CD4-positive, CD25-positive, alpha-beta regulatory T cell (primary cell): ENCODE measurements around the gene WASF3. TPM values are rescaled to one million over a fixed set of nuclear protein-coding genes. Genes with fewer than 3 reads are reported as not detected.
A peak's percentile ranks its signal among the peaks of the same experiment; 100 is the strongest.

Source experiments
- ATAC-seq, 2 donors: fragments of 150-1000 bp; cut with Tn5 transposase; one replicate each; pipeline ENCODE4 v1.10.0; 2021; ENCODE audit warnings: low read depth in 2 of 2, moderate number of reproducible peaks in 2 of 2, moderate library complexity in 1 of 2
- DNase-seq, 3 donors: peaks; one replicate each; pipeline versions ENCODE4 v3.0.0 to v3.0.0-alpha.2; 2012 to 2022; ENCODE audit warnings: mixed read lengths in 1 of 3
- H3K27ac ChIP-seq: one replicate; pipeline ENCODE4 v1.7.0; 2013; ENCODE audit warnings: mild to moderate bottlenecking, low read length; ENCODE audit not compliant: insufficient read depth, poor library complexity, severe bottlenecking
- H3K27me3 ChIP-seq: one replicate; pipeline ENCODE4 v1.7.0; 2013; ENCODE audit warnings: low read length; ENCODE audit not compliant: control insufficient read depth, insufficient read depth
- H3K36me3 ChIP-seq: one replicate; pipeline ENCODE4 v1.7.0; 2013; ENCODE audit warnings: mild to moderate bottlenecking, low read length, moderate library complexity; ENCODE audit not compliant: control insufficient read depth, insufficient read depth
- H3K4me1 ChIP-seq: 2 replicates; pipeline ENCODE4 v1.7.0; 2013; ENCODE audit warnings: mild to moderate bottlenecking, low read length; ENCODE audit not compliant: insufficient read depth, control insufficient read depth, poor library complexity, severe bottlenecking
- H3K4me3 ChIP-seq: one replicate; pipeline ENCODE4 v1.7.0; 2013; ENCODE audit warnings: low read depth, mild to moderate bottlenecking, low read length, moderate library complexity
- H3K9me3 ChIP-seq, 2 experiments: 1 replicate in 1 of 2; 2 replicates in 1 of 2; pipeline ENCODE4 v1.7.0; 2013; ENCODE audit warnings: low read length in 2 of 2, mild to moderate bottlenecking in 1 of 2, moderate library complexity in 1 of 2; ENCODE audit not compliant: control insufficient read depth in 2 of 2
- H3K27ac Mint-ChIP-seq, 3 donors: one replicate each; pipeline ENCODE4 v1.8.0; 2020 to 2022; ENCODE audit warnings: mild to moderate bottlenecking in 3 of 3, mixed read lengths in 3 of 3, moderate library complexity in 2 of 3
- H3K27me3 Mint-ChIP-seq: one replicate; pipeline ENCODE4 v1.8.0; 2022; ENCODE audit warnings: mild to moderate bottlenecking, mixed read lengths
- H3K36me3 Mint-ChIP-seq: one replicate; pipeline ENCODE4 v1.8.0; 2020; ENCODE audit warnings: mixed read lengths
- H3K4me1 Mint-ChIP-seq, 4 donors: one replicate each; pipeline ENCODE4 v1.8.0; 2020 to 2022; ENCODE audit warnings: mixed read lengths in 4 of 4, mild to moderate bottlenecking in 1 of 4
- H3K4me3 Mint-ChIP-seq, 4 donors: one replicate each; pipeline ENCODE4 v1.8.0; 2020 to 2022; ENCODE audit warnings: mild to moderate bottlenecking in 4 of 4, mixed read lengths in 4 of 4, moderate library complexity in 3 of 4
- H3K9me3 Mint-ChIP-seq, 7 donors: one replicate each; pipeline ENCODE4 v1.8.0; 2020 to 2022; ENCODE audit warnings: mixed read lengths in 7 of 7, mild to moderate bottlenecking in 3 of 7, moderate library complexity in 2 of 7
- polyA plus RNA-seq, 4 donors: library from polyadenylated mRNA; unstranded; fragments of 300-500 nt; fragmentation: Illumina TruSeq; gene quantifications; one replicate each; pipeline ENCODE4 v1.2.3, GENCODE V29; 2021
- total RNA-seq: library from RNA; stranded (reverse); gene quantifications from one replicate; pipeline ENCODE4 v1.2.3, GENCODE V29; 2022

WASF3 gene
- total RNA-seq (0.49 TPM), polyA plus RNA-seq (not detected)

DNA sequence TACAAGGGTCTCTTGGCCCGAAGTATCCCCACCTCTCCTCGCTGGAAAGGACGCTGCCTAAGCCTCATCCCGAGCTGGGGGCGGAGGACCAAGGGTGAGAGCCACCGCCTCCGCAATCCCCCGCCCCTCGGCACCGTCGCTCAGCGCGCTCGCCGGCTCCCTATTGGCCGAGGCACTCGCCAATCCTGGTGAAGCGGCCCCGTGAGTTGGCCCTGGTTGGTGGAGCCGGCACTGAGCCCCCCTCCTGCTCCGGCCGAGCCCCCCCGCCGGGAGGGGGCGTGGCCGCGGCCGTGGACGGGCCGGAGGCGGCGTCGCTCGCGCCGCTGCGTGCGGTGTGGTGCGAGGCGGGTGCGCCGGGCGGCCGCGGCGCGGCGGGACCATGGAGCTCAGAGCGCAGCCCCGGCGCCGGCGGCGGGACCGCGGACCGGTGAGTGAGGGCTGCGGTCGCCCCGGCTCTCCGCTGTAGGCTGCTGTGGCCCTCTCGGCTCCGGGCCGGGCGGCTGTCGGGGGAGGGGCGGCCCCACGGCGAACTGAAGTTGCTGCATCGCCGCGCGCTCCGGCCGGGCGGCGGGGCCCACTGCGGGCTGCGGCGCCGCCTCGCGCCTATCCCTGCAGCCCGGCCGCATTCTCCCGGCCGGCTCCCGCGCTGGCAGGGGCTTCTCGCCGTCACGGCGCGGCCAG is at the start of gene WASF3:
TSS of gene WASF3 (plus strand) at position 291 of the 681 bp plus-strand sequence. CDS start 84,588 bp downstream, outside the sequence.
- H3K4me3 Mint-ChIP-seq = peak within 1 kb of the TSS in 3 of 4 donors; percentile 51 to 71 (median 65)
- H3K27me3 ChIP-seq = peaks cover 23% of the 10 kb centered on the region

DNA sequence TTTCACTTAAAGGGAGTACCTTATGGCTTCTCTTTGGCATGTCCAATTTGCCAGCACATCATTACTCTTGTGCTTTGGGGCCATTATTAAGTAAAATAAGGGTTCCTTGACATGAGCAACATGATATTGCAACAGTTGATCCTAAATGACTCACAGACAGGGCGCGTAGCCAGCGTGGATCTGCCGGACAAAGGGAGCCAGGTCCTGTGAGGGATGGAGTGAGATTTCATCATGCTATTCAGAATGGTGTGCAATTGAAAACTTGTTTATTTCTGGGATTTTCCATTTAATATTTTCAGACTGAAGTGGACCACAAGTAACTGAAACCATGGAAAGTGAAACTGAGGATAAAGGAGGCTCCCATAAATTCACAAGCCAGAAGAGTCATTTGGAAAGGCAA is 48.6 kb upstream of the WASF3 start:
- no peak overlapping the region for H3K4me3 Mint-ChIP-seq
- H3K27me3 ChIP-seq = no peaks in the 10 kb centered on the region
- H3K27ac ChIP-seq = no peak overlapping the region
- no peaks in the 10 kb centered on the region for H3K4me1 ChIP-seq
- DNase-seq = no peak
- no peaks in the 10 kb centered on the region for H3K36me3 ChIP-seq
- H3K27me3 Mint-ChIP-seq = peaks cover 5% of the 10 kb centered on the region
- no peak overlapping the region for H3K4me3 ChIP-seq
- H3K9me3 Mint-ChIP-seq = peaks cover 0 to 15% (median 3%) of the 10 kb centered on the region in 7 donors
- H3K27ac Mint-ChIP-seq = no peak overlapping the region
- ATAC-seq = no peak
- H3K4me1 Mint-ChIP-seq = no peaks in the 10 kb centered on the region
- H3K36me3 Mint-ChIP-seq = no peaks in the 10 kb centered on the region
- peaks cover 0 to 4% of the 10 kb centered on the region in 2 experiments for H3K9me3 ChIP-seq

More for the DNA sequence above, at the start of gene WASF3:
- Mint-ChIP-seq H3K27ac (no peak within 1 kb of the TSS), H3K9me3 (peaks cover 0 to 5% (median 0%) of the 10 kb centered on the region in 7 donors), H3K4me1 (peaks cover 0 to 14% (median 7%) of the 10 kb centered on the region in 4 donors), H3K36me3 (no peaks in the 10 kb centered on the region), H3K27me3 (peaks cover 42% of the 10 kb centered on the region)
- H3K36me3 ChIP-seq = no peaks in the 10 kb centered on the region
- peak in 1 of 3 donors; percentile 58 for DNase-seq
- no peaks in the 10 kb centered on the region for H3K4me1 ChIP-seq
- H3K27ac ChIP-seq = no peak within 1 kb of the TSS
- no peak within 1 kb of the TSS for H3K4me3 ChIP-seq
- H3K9me3 ChIP-seq = no peaks in the 10 kb centered on the region
- ATAC-seq = peak; percentile 34 to 44

GRCh38 chr13:26509491-26509890 is 48.0 kb upstream of the WASF3 start:
- H3K4me3 Mint-ChIP-seq = no peak overlapping the region
- Histone ChIP-seq H3K36me3 (no peaks in the 10 kb centered on the region), H3K4me1 (no peaks in the 10 kb centered on the region), H3K27ac (no peak overlapping the region), H3K4me3 (no peak overlapping the region), H3K9me3 (peaks cover 0 to 4% of the 10 kb centered on the region in 2 experiments), H3K27me3 (no peaks in the 10 kb centered on the region)
- DNase-seq (no peak), ATAC-seq (no peak)
- no peaks in the 10 kb centered on the region for H3K36me3 Mint-ChIP-seq
- no peaks in the 10 kb centered on the region for H3K4me1 Mint-ChIP-seq
- peaks cover 5% of the 10 kb centered on the region for H3K27me3 Mint-ChIP-seq
- H3K9me3 Mint-ChIP-seq = peaks cover 0 to 15% (median 3%) of the 10 kb centered on the region in 7 donors
- no peak overlapping the region for H3K27ac Mint-ChIP-seq

DNA sequence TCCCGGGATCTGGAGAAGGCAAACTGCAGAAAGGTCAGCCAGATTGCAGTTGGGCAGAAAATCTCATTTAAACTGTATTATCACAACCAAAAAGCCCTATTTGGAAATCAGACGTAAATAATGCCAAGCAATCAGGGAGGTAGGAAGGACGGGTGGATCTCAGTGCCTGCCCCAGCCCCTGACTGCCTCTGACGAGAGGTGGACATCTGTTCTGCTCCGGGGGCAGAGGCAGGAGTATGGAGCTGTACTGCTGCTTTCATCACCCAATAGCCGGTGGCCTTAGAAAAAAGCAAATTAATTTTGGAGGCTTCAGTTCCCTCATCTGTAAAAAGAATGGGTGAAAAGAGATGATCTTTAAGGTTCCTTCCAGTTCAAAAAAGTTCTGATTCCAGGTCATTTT is 43.6 kb upstream of the WASF3 start:
- no peak overlapping the region for H3K4me3 ChIP-seq
- peaks cover 0 to 4% of the 10 kb centered on the region in 2 experiments for H3K9me3 ChIP-seq
- no peak overlapping the region for H3K27ac Mint-ChIP-seq
- no peak for ATAC-seq
- peaks cover 5% of the 10 kb centered on the region for H3K27me3 Mint-ChIP-seq
- H3K36me3 Mint-ChIP-seq = no peaks in the 10 kb centered on the region
- no peaks in the 10 kb centered on the region for H3K27me3 ChIP-seq
- no peak overlapping the region for H3K27ac ChIP-seq
- no peaks in the 10 kb centered on the region for H3K36me3 ChIP-seq
- H3K4me1 ChIP-seq = no peaks in the 10 kb centered on the region
- H3K9me3 Mint-ChIP-seq = peaks cover 0 to 12% (median 3%) of the 10 kb centered on the region in 7 donors
- no peak overlapping the region for H3K4me3 Mint-ChIP-seq
- no peaks in the 10 kb centered on the region for H3K4me1 Mint-ChIP-seq
- no peak for DNase-seq

DNA sequence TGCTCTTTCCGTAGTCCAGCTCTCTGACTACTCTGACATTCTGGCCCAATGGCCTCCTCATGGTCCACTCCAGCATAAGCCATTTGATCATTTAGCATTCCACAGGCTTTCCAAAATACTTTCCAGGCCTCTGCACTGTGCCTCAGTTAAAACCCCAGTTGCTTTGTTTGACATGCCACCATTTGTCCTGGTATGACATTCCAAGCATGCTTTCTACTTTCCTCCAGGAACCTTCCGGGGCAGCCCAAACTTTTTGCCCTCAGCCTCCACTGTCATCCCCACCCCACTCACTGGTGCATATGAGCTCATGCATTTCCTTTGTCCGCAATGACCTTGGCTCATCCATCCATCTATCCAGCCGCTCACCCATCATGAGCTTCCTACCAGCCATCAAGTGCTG is 41.8 kb upstream of the WASF3 start:
- no peaks in the 10 kb centered on the region for H3K4me1 Mint-ChIP-seq
- peaks cover 0 to 3% (median 2%) of the 10 kb centered on the region in 7 donors for H3K9me3 Mint-ChIP-seq
- ATAC-seq (no peak), DNase-seq (no peak)
- Histone ChIP-seq H3K27me3 (no peaks in the 10 kb centered on the region), H3K27ac (no peak overlapping the region), H3K9me3 (no peaks in the 10 kb centered on the region), H3K36me3 (no peaks in the 10 kb centered on the region), H3K4me1 (no peaks in the 10 kb centered on the region), H3K4me3 (no peak overlapping the region)
- no peaks in the 10 kb centered on the region for H3K36me3 Mint-ChIP-seq
- no peak overlapping the region for H3K27ac Mint-ChIP-seq
- peaks cover 10% of the 10 kb centered on the region for H3K27me3 Mint-ChIP-seq
- H3K4me3 Mint-ChIP-seq = no peak overlapping the region

DNA sequence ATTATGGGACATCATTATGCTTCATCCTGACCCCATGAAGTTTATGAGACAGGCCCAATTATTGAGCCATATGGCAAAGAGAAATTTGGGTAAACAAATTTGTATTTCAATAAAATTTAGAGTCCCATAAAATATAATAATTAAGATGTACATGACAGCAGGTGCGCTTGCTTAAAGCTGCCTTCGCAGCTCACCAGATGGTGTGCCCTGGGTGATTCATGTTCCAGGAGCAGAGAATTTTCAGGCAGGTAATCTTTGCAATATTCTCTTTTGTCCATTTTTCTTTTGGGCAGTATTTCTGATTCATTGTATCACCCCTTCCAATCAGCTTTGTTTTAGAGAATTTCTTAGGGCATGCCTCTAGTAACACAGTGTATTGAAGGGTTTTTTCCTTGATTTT is 39.5 kb upstream of the WASF3 start:
- H3K4me3 ChIP-seq = no peak overlapping the region
- H3K27me3 Mint-ChIP-seq = peaks cover 4% of the 10 kb centered on the region
- H3K36me3 Mint-ChIP-seq = no peaks in the 10 kb centered on the region
- ATAC-seq (no peak), DNase-seq (no peak)
- no peaks in the 10 kb centered on the region for H3K9me3 Mint-ChIP-seq
- no peaks in the 10 kb centered on the region for H3K36me3 ChIP-seq
- no peaks in the 10 kb centered on the region for H3K4me1 ChIP-seq
- H3K4me1 Mint-ChIP-seq = no peaks in the 10 kb centered on the region
- no peaks in the 10 kb centered on the region for H3K27me3 ChIP-seq
- no peaks in the 10 kb centered on the region for H3K9me3 ChIP-seq
- no peak overlapping the region for H3K4me3 Mint-ChIP-seq
- no peak overlapping the region for H3K27ac Mint-ChIP-seq
- no peak overlapping the region for H3K27ac ChIP-seq

DNA sequence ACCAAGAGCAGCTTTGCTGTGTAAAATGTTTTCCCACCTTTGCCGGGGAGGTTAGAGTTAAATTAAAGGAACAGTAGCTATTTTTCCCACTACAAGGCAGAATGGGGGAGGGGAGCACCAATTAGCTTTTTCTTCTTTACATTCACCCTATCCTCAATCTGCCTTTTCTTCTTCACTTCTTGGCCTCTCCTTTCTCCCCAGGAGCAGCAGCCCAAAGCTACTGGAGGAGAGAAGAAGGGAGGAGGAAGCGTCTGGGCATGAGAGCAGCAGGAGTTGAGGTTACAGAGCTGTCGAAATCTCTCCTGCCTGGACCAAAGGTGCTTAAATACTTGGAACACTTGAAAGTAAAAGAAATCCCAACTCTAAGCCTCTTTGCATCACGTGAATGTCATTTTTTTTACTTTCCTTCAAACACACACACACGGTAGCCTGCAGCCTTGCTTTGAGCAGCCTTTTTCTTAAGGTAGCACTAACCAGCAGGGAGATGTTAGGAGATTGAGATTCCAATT is 39.0 kb upstream of the WASF3 start:
- Mint-ChIP-seq H3K36me3 (no peaks in the 10 kb centered on the region), H3K4me3 (no peak overlapping the region), H3K27me3 (peaks cover 4% of the 10 kb centered on the region), H3K9me3 (peaks cover 0 to 2% (median 0%) of the 10 kb centered on the region in 7 donors), H3K4me1 (no peaks in the 10 kb centered on the region), H3K27ac (no peak overlapping the region)
- DNase-seq (no peak), ATAC-seq (no peak)
- no peaks in the 10 kb centered on the region for H3K36me3 ChIP-seq
- H3K9me3 ChIP-seq = no peaks in the 10 kb centered on the region
- H3K27ac ChIP-seq = no peak overlapping the region
- H3K4me3 ChIP-seq = no peak overlapping the region
- H3K4me1 ChIP-seq = no peaks in the 10 kb centered on the region
- no peaks in the 10 kb centered on the region for H3K27me3 ChIP-seq

DNA sequence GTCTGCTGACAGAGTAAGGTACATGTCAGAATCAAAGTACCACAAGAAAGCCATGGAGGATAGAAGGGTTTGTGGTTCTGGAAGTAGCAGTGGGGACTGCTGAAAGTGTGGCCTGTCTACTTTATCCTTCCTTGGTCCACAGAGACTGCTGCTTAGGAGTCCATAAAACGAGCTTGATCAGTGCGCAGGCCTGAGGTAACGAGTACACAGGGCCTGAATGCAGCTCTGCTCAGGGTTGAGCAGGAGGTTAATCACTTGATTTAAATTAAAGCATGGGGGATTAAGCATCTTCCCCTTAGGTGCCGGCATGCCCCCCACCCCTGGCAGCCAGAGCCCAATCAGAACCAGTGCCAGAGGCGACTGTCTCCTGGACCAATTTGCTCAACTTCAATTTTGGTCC is 34.9 kb upstream of the WASF3 start:
- Histone ChIP-seq H3K27ac (no peak overlapping the region), H3K4me1 (no peaks in the 10 kb centered on the region), H3K9me3 (no peaks in the 10 kb centered on the region), H3K27me3 (peaks cover 1% of the 10 kb centered on the region), H3K4me3 (no peak overlapping the region), H3K36me3 (no peaks in the 10 kb centered on the region)
- no peak for DNase-seq
- Mint-ChIP-seq H3K27me3 (peaks cover 8% of the 10 kb centered on the region), H3K27ac (no peak overlapping the region), H3K36me3 (no peaks in the 10 kb centered on the region), H3K4me1 (no peaks in the 10 kb centered on the region), H3K4me3 (no peak overlapping the region), H3K9me3 (peaks cover 0 to 2% (median 0%) of the 10 kb centered on the region in 7 donors)
- no peak for ATAC-seq
